Upper lobe of left lung (tissue), 4 donors: ENCODE data around the gene CRELD2.

Source experiments
- POLR2A ChIP-seq, 4 donors: fragments of 450-650 bp; IDR thresholded peaks; one replicate each; pipeline ENCODE4 v1.5.1; 2016 to 2017; ENCODE audit warnings: antibody characterized with exemption in 4 of 4, mild to moderate bottlenecking in 2 of 4
- TF ChIP-seq, protein P1 (sequence below), 6 experiments: fragments of 450-650 bp in 4 of 6; fragments of 200-600 bp in 2 of 6; sonication (generic) in 2 of 6; IDR thresholded peaks; one replicate each; pipeline ENCODE4 v1.5.1; 2016 to 2019; ENCODE audit warnings: antibody characterized with exemption in 6 of 6

DNA sequence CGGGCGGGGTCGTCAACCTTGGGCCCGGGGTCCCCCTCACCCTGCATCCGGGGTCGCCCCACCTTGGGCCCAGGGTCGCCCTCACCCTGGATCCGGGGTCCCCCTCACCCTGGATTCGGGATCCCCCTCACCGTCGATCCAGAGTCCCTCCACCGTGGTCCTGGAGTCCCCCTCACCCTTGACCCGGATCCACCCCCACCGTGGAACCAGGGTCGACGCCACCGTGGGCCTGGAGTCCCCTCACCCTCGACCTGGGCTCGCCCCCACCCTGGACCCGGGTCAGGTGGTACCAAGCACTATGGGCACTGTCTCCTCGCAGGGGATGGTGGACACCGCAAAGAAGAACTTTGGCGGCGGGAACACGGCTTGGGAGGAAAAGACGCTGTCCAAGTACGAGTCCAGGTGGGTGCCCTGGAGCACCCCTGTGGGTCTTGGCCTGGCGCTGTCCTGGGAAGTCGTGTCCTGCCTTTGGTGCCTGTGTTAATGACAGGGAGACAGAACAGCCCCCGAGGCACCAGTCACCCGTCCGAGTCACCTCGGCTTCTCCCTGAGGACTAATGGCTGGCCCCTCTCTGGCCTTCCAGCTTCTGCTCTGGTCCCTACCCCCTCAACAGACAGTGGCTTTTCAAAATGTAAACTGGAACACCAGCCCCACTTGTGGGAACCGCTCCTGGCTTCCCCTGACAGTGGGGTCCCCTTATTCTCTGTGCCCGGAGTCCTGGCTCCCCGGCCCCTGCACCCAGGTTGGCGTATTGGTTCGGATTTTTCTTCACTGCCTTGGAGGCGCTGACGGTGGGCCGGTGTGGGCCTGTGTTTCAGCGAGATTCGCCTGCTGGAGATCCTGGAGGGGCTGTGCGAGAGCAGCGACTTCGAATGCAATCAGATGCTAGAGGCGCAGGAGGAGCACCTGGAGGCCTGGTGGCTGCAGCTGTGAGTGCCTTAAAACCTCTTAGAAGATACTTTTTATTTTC is 762 bp downstream of the CRELD2 start:
- no peak for TF ChIP-seq POLR2A (IDR thresholded peaks at IDR 0.05)
- TF ChIP-seq, protein P1, sequence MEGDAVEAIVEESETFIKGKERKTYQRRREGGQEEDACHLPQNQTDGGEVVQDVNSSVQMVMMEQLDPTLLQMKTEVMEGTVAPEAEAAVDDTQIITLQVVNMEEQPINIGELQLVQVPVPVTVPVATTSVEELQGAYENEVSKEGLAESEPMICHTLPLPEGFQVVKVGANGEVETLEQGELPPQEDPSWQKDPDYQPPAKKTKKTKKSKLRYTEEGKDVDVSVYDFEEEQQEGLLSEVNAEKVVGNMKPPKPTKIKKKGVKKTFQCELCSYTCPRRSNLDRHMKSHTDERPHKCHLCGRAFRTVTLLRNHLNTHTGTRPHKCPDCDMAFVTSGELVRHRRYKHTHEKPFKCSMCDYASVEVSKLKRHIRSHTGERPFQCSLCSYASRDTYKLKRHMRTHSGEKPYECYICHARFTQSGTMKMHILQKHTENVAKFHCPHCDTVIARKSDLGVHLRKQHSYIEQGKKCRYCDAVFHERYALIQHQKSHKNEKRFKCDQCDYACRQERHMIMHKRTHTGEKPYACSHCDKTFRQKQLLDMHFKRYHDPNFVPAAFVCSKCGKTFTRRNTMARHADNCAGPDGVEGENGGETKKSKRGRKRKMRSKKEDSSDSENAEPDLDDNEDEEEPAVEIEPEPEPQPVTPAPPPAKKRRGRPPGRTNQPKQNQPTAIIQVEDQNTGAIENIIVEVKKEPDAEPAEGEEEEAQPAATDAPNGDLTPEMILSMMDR (IDR thresholded peaks at IDR 0.05), result no peak
